ENCODE measurements around the gene LRP1B. TPM values are rescaled to one million over a fixed set of nuclear protein-coding genes. Genes with fewer than 3 reads are reported as not detected.
A peak's percentile ranks its signal among the peaks of the same experiment; 100 is the strongest.
"Not testable (repeated sequence)": the region's sequence is repeated elsewhere in the genome, so short reads cannot be mapped to it uniquely, and the experiment has no call there.

Gene LRP1B
- total RNA-seq, 1 experiment from 2014 or later, result 1.4 TPM

DNA sequence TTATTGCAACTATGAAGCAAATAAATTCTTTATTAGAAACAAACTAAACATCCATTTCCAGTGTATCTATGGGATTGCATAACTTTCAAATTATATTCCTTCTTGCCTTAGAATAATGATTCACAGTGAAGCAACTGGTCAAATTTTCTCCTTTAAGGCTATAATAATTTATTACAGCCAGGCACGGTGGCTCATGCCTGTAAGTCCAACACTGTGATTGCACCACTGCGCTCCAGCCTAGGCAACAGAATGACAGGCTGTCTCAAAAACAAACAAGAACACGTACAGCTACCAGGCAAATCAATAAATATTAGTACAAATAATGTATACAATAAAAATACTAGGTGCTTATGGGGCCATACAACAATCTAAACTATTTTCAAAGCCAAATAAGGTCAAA, 1416.2 kb downstream of the LRP1B start:
- DNase-seq (ENCODE audit: low spot score), result no peak

DNA sequence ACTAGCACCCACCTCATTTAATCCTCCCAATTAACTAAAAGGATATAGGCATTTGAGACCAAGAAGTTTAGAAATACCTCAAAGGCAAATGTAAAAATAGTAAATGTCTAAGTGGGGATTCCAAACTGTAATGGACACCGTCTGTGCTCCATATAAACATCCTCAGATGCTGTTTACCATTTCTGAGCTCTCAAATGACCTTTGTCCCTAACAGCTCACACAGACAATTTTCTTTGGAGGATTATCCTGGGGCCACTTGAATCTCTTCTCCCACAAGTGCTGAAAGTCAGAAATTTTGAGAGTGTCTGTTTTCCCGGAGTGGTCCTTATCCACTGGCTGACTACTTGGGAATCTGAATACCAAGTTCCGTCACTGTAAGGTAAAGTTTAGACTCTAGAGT, 1418.9 kb downstream of the LRP1B start:
- no peak for DNase-seq (ENCODE audit: low spot score)

DNA sequence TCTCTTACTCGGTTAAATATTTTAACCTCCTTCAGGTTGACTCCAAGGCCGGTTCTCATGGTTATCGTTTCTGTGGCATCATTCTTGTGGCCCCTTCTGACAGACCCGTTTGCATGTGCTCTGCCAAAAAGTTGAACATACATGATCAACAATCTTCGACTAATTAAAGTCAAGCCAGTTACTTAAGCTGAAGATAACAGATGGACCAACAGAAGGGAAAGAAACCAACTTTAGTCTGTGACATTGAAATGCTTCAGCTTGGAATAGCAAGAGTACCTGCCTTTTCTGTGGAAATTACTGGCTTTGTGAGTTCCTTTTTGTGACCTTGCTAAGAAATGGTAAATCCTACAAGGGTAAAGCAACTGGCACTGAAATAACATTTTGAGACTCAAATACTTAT, 1429.1 kb downstream of the LRP1B start:
- no peak for DNase-seq (ENCODE audit: low spot score)

DNA sequence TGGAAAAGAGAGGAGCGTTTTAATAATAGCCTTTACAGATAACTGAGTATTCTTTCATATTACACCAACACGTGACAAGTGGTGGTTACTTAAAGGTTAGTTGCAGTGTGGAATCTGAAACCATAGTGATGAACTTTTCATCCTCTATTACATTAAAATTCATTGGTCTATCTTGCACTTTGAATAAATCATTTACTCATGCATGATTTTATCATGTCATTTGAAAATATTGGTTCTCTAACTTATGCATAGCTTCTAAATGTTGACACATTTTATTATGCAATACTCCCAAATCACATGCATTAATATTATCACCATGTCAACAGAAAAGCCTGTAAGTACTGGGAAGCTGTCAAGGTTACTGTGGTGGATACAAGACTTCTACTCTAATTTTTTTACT, 1432.2 kb downstream of the LRP1B start:
- DNase-seq (ENCODE audit: low spot score), result no peak

DNA sequence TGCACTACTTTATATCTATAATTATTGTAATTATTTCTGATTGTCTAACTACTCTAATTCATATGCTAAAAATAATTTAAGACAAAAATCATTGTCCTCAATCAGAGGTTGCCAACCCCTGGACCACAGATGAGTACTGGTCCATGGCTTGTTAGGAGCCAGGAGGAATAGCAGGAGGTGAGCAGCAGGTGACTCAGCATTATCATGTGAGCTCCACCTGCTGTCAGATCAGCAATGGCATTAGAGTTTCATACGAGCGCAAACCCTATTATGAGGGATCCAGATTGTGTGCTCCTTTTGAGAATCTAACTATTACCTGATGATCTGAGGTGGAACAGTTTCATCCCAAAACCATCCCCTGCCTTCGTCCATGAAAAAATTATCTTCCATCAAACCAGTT, 1434.4 kb downstream of the LRP1B start:
- DNase-seq (ENCODE audit: low spot score), result no peak

DNA sequence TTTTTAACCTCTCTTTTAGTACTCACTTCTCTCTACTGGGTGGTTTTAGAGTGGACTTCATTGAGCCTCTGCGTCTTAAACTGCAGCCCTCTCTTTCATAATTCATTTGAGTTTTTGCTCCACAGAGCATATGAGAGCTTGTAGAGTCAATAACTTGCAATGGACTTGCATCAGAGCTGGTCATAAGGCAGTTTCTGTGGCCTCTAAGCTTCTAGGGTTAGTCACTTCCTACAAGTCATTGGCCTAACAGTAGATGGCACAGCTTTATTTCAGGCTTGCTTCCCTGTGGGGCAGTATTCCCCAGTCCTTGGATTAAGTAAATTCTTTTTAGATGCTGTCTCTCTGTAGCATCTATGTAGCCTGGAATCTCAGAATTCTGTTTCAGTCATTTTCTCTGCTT, 1435.7 kb downstream of the LRP1B start:
- peak; percentile 5 for DNase-seq (ENCODE audit: low spot score)

DNA sequence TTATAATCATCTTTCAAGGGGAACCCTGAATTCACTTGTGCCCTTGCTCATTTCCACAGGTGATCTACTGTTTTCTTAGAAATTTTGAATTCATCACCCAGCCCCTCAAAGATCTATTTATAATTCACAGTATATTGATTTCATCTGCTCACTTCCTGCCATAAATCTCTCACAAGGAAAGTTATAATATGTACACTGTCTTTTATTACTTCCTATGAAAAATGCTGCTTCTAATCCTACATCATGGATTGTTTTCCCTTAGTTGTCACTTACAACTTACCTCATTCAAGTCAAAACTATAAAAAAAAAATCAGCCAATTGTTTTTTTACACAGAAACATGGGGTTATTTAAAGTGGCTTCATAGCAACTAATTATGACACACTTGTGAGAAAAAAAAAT, 1443.0 kb downstream of the LRP1B start:
- no peak for DNase-seq (ENCODE audit: low spot score)

DNA sequence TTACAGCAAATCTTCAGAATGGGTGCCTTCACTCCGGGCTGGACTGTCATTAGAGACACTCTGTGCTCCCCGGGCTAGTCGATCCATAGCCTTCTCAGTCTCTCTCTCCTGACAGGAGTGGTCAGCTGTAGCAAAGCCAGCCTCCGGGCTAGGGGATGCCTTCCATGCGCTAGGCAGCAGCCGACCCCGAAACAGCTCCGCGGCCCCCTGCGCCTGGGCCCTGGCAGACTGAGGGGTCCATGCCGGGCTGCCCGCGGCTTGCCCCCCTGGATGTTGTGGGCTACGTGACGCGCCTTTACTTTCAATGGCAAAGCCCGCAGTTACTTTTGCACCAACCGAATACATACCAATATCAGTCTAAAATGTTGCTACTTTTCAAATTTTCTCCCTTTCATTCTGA, 1447.2 kb downstream of the LRP1B start:
- DNase-seq (ENCODE audit: low spot score), result no peak

DNA sequence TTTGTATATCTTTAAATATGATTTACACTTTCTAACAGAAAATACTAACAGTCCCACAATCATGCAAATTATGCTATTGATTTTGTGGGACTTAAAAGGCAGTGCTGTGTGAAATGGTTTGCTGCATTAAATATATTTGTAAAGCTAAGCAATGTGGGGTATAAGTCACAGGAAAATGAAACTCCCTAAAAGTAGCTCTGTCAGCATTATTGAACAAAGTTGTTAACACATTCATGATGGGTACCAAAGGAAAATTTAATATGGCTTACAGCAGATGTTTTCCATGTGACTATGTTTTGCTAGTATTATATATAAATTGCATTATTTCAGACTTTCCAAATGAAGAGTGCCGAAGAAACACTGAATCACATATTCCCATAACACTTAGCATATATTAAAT, 1450.0 kb downstream of the LRP1B start:
- DNase-seq (ENCODE audit: low spot score), result no peak

DNA sequence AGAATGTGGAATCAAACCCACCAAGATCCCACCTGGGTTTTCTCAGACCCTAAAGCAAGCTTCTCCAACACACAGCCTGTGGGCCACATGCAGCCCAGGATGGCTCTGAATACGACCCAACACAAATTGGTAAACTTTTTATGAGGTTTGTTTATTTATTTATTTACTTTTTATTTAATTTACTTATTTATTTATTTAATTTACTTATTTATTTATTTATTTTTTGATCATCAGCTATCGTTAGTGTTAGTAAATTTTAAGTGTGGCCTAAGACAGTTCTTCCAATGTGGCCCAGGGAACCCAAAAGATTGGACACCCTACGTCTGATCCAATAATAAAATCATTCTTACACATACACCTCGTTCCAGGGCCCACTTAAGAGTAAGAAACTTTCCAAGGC, 1451.1 kb downstream of the LRP1B start:
- DNase-seq (ENCODE audit: low spot score), result no peak

DNA sequence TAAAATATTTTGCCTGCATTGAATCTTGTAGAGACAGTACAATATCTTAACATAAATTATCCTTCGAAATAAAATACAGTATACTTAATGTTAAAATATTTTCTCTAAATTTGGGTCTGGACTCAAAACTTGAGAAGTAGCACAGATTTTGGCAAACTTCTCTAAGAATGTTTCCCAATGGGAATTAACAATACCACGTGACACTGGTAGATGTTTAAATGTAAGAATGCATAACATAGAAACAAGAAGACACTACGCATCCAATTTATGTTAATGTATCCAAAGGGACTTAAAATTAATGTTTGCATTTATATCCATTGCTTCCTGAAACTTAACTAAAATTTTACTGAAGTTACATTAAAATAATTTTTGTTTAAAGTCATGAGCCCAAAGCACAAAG, 1460.9 kb downstream of the LRP1B start:
- DNase-seq (ENCODE audit: low spot score), result no peak

DNA sequence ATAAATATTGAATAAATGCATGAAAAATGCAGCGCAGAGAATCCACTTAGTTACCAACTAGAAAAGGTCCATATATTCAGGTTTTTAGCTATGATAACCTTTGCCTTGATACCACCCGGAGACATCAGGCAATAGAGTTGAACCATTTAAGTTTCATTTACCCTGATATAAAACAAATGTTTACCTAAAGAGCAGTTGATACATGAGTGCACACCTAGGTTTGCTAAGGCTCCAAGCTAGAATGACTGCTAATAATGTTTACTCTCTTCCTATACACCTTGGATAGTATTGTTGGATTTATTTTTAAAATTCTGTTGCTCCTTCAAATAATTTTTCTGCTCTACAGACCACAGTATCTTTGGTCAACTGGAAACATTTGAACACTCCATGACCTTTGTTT, 1463.6 kb downstream of the LRP1B start:
- no peak for DNase-seq (ENCODE audit: low spot score)

DNA sequence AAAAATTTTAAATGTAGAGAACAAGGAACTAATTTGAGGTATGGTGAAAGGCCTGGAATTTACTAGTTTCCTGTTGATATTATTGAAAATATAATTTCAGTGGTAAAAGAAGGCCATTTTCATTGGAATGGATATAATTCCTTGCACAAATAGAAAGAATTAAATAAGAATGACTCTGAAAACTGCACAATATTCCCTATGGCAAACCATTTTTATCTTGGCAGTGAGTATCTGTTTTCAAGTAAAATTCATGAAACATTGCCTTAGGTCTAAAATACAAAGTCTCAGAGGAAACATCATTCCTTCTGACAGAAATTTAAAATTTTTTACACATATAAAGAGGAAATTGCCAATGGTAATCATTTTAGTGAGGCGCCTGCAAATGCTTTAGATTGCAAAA, 1468.3 kb downstream of the LRP1B start:
- no peak for DNase-seq (ENCODE audit: low spot score)

DNA sequence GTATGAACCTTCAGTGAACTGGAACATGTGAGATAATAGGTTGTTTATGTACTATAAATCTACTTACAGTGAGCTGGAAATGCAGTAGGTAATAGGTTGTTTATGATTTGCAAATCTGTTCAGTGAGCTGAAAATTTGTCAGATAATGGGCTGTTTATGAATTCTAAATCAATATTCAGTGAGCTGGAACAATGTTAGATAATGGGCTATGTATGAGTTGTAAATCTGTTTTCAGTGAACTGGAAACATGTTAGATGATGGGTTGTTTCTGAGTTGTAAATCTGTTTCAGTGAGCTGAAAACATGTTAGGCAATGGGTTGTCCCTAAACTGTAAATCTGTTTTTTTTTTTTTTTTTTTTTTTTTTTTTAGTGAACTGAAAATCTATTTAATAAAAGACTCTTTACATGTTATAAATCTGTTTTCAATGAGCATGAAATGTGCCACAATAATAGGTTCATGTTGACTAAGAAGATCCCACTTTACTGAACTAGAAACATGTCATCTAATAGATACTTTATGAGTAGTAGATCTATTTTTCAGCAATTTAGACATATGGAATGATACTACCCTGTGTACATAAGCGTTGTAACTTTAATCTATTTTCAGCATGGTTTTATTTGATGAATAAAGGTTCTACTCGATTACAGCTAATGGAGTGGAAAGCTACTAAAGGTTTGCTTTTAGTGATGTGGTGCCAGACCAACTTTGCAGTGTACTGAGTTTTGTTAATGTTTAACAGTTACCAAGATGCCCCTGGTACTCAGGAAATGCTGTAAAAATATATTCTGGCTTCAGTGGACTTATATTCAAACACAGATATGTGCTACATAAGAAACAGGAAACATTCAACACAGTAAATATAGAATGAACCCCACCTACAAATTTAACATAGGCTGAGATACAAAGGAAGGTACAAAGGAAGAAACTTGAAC, 1471.8 kb downstream of the LRP1B start:
- DNase-seq (ENCODE audit: low spot score), result no peak

DNA sequence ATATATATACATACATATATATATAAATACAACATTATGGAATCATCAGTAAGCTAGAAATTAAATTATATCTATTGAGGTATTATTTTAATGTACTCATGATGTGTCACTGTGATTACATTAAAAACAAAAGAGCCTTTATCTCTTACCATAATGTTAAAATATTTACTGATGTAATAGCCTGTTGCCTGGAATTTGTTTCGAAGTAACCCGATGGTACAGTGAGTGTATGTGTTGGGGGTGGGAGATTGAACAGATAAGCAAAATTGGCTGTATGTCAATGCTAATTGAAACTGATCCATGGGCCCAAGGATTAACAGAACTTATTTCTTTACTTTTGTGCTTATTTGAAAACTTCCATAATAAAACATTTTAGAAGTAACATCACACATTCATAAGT, 1473.2 kb downstream of the LRP1B start:
- no peak for DNase-seq (ENCODE audit: low spot score)

DNA sequence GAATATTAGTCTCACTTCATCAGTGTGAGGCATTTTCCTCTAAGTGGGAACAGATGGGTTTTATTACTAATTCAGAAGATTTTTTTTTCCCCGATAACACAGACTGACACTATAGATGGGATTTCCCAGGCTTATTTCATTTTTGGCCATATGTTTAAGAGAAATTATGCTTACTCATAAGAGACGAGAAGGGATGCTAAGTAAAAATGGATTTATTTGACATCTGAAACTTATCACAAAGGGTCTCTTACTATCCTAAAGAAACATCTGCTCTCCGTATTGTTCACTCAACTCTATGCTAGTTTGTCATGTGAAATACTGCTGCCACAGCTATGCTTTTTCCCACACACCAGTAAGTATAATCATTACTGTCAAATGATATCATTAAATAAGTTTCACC, 1476.3 kb downstream of the LRP1B start:
- no peak for DNase-seq (ENCODE audit: low spot score)

DNA sequence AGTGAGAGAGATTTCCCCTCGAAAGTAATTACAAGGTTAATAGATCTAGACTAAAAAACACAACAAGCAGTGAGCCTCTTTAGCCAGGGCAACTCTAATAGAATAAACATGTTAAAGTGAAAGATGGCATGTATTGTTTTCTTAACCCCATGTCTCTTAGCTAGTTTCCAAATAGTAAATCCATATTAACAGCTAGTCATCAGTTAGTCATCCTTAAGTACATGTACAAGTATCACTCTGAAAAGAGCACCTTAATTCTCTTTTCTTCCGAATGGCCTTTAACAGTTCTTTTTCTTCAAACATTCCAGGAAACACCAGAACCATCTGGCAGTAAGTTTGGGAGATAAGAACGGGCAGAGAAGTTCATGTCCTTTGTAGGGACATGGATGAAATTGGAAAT, 1480.0 kb downstream of the LRP1B start:
- no peak for DNase-seq (ENCODE audit: low spot score)

DNA sequence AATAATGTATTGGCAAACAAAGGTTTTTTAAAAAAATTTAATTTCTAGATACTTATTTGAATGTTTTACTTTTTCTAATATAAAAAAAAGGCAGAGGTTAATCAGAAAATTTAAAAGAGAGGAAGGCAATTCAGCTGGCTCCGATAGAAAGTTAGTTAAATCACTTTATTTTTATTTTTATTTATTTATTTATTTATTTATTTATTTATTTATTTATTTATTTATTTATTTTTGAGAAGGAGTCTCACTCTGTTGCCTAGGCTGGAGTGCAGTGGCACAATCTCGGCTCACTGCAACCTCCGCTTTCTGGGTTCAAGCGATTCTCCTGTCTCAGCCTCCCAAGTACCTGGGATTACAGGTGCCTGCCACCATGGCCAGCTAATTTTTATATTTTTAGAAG, 1480.7 kb downstream of the LRP1B start:
- DNase-seq (ENCODE audit: low spot score), result not testable (repeated sequence)

DNA sequence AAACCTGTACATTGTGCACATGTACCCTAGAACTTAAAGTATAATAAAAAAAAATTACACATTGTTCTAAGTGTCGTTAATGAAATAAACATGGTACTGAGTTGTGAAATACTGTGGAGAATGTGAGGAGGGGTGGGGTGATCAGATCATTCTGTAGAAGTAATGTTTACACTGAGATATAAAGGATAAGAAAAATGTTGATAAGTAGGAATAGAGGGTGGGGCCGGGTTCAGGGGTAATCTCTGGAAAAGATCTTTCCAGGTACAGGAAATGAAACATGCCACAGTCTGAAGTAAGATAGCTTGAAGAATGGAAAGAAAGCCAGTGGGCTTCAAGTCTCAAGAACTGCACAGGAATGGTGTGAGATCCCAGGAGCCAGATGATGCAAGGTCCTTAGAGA, 1482.4 kb downstream of the LRP1B start:
- DNase-seq (ENCODE audit: low spot score), result no peak

DNA sequence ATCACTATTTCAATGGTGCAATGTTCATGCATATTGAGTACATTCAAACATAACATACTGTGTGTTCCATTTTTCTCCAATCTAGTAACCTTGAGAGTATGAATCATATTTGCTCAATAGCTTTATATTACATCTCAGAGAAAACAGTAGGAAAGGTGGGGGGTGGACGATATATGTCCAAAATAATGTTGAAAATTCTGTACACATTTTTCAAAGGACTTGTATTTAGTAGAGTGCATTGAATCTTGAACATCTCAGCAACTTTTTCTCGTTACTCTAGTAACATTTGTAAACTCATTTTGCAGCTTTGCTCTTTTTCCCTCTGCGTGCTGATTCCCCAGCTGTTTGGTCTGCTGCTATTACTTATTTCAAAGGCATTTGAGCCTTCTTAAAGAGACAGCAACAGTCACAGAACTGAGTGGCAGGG, 1487.0 kb downstream of the LRP1B start:
- peak; percentile 6 for DNase-seq (ENCODE audit: low spot score)

DNA sequence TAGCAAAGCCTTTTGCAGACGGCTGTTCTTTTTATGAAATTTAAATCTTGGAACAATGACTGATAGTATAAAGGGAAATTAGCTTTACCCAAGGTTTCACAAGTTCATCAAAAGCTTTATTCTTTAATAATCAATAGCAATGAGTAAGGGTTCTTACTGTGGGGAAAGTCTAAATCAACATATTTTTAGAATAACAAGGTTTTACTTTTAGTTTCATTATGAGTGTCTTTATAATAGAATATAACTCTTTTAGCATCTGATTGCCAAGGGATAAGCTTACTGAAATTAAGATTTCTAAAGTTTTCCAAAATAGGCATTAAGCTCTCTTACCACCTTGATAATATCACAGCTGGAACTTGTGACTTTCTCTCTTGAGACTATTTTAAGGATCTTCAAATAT, 1489.7 kb downstream of the LRP1B start:
- DNase-seq (ENCODE audit: low spot score), result no peak

DNA sequence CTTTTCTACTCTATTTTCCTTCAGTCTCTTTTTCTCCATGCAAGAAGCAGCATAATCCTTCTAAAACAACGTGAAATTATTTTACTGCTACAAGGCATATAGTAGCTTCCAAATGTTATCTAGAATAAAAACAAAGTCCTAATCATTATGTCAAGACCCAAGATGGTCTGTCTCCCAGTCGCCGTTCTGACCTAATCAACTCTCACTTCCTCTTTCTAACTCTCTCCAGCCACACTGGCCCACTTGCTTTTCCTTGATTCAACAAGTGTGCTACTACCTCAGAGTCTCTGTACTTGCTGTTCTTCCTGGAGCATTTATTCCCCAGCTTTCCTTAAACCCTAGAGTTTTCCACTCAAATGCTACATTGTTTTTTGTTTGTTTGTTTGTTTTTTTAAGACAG, 1491.2 kb downstream of the LRP1B start:
- no peak for DNase-seq (ENCODE audit: low spot score)

DNA sequence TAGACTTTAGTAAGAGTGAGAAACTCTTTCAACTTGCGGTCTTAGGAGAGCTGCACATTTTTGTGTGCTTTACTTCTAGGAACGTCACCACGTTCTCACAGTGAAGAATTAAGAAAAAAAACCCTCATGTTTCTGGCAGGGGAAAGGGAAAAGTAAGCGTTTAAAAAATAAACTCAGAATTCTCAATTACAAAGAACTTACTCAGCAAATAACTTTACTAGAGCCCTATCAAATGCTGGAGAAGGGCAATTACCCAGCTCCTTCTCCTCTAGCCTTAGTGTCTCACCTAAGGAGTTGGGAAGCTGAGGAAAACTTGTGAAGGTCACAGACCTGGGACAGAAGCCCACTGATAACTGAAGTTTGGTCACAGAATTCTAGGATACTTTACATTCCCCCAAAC, 1500.3 kb downstream of the LRP1B start:
- DNase-seq (ENCODE audit: low spot score), result no peak

DNA sequence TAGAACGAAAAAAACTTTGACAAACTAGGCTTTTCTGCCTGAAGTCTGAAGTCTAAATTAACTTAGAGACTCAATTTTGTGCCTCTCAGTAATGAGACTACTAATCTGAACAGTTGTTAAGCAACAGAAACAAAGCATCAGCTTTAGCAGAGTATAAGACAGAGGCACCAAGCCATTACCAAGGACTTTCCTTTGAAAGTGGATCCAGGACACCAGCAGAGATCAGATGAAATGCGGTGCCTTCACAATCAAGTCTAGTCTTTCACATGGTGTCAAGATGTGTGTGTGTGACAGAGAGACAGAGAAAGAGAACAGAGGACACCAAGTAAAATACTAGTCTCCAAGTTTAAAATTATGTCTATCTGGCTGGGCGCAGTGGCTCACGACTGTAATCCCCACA, 1502.9 kb downstream of the LRP1B start:
- DNase-seq (ENCODE audit: low spot score), result no peak

Measured in H4 (cell line).